ENCODE results near the gene LTBP1.

GRCh38 chr2:33301355-33301754 is 354.6 kb downstream of the LTBP1 start:
- TF ChIP-seq EZH2 (IDR thresholded peaks at IDR 0.05; ENCODE audit: insufficient read depth, poor library complexity, severe bottlenecking), result no peak
- TF ChIP-seq EZH2phosphoT487 (IDR thresholded peaks at IDR 0.05; ENCODE audit: insufficient read depth, low read depth), result no peak
